Measurements from ENCODE around the gene TIMM13.

TIMM13 gene

GRCh38 chr19:2410023-2410422 lies 17.4 kb downstream of the TIMM13 start:
- Histone ChIP-seq H4K20me1 (ENCODE audit: control insufficient read depth, insufficient read depth, low read depth, low read length) (no peaks in the 10 kb centered on the region), H3K27me3 (ENCODE audit: control insufficient read depth, low read length) (peaks cover 2% of the 10 kb centered on the region; the same call in 1 of the 2 replicates), H3K36me3 (ENCODE audit: control insufficient read depth, low read length) (no peaks in the 10 kb centered on the region), H3F3A (ENCODE audit: control insufficient read depth, insufficient read depth) (0 out of 2 replicates have a peak, but pooled peaks cover 5% of the 10 kb centered on the region), H3K27ac (ENCODE audit: low read depth, low read length) (no peak overlapping the region), H3K4me3 (ENCODE audit: low read length) (no peak overlapping the region), H3K4me2 (ENCODE audit: low read length) (no peak overlapping the region), H3K4me1 (ENCODE audit: control insufficient read depth, low read length) (no peaks in the 10 kb centered on the region), H3K9me3 (ENCODE audit: control insufficient read depth, insufficient read depth, low read length) (no peaks in the 10 kb centered on the region), H3K79me2 (ENCODE audit: control insufficient read depth, low read length) (no peaks in the 10 kb centered on the region), H3K9me2 (replicated peaks; ENCODE audit: control insufficient read depth, low read length) (no peaks in the 10 kb centered on the region)
- TF ChIP-seq CTCF (IDR thresholded peaks at IDR 0.05; ENCODE audit: low read depth, low read length, poor library complexity, severe bottlenecking) (no peak), EZH2phosphoT487 (IDR thresholded peaks at IDR 0.05; ENCODE audit: borderline replicate concordance, low read length) (no peak)

GRCh38 chr19:2409352-2409912 lies 18.0 kb downstream of the TIMM13 start:
- Histone ChIP-seq H3F3A (ENCODE audit: control insufficient read depth, insufficient read depth) (0 out of 2 replicates have a peak, but pooled peaks cover 5% of the 10 kb centered on the region), H3K9me3 (ENCODE audit: control insufficient read depth, insufficient read depth, low read length) (no peaks in the 10 kb centered on the region), H3K4me2 (ENCODE audit: low read length) (no peak overlapping the region), H3K79me2 (ENCODE audit: control insufficient read depth, low read length) (no peaks in the 10 kb centered on the region), H3K27ac (ENCODE audit: low read depth, low read length) (no peak overlapping the region), H3K27me3 (ENCODE audit: control insufficient read depth, low read length) (peaks cover 2% of the 10 kb centered on the region; the same call in 1 of the 2 replicates), H4K20me1 (ENCODE audit: control insufficient read depth, insufficient read depth, low read depth, low read length) (no peaks in the 10 kb centered on the region), H3K9me2 (replicated peaks; ENCODE audit: control insufficient read depth, low read length) (no peaks in the 10 kb centered on the region), H3K36me3 (ENCODE audit: control insufficient read depth, low read length) (no peaks in the 10 kb centered on the region), H3K4me3 (ENCODE audit: low read length) (no peak overlapping the region), H3K4me1 (ENCODE audit: control insufficient read depth, low read length) (no peaks in the 10 kb centered on the region)
- TF ChIP-seq CTCF (IDR thresholded peaks at IDR 0.05; ENCODE audit: low read depth, low read length, poor library complexity, severe bottlenecking) (no peak), EZH2phosphoT487 (IDR thresholded peaks at IDR 0.05; ENCODE audit: borderline replicate concordance, low read length) (no peak)

GRCh38 chr19:2408247-2408646 lies 19.1 kb downstream of the TIMM13 start:
- Histone ChIP-seq H4K20me1 (ENCODE audit: control insufficient read depth, insufficient read depth, low read depth, low read length) (no peaks in the 10 kb centered on the region), H3K9me2 (replicated peaks; ENCODE audit: control insufficient read depth, low read length) (no peaks in the 10 kb centered on the region), H3K4me3 (ENCODE audit: low read length) (no peak overlapping the region), H3K27me3 (ENCODE audit: control insufficient read depth, low read length) (peaks cover 2% of the 10 kb centered on the region; the same call in 1 of the 2 replicates), H3K27ac (ENCODE audit: low read depth, low read length) (no peak overlapping the region), H3K79me2 (ENCODE audit: control insufficient read depth, low read length) (no peaks in the 10 kb centered on the region), H3K9me3 (ENCODE audit: control insufficient read depth, insufficient read depth, low read length) (no peaks in the 10 kb centered on the region), H3K4me2 (ENCODE audit: low read length) (no peak overlapping the region), H3K4me1 (ENCODE audit: control insufficient read depth, low read length) (no peaks in the 10 kb centered on the region), H3K36me3 (ENCODE audit: control insufficient read depth, low read length) (no peaks in the 10 kb centered on the region), H3F3A (ENCODE audit: control insufficient read depth, insufficient read depth) (0 out of 2 replicates have a peak, but pooled peaks cover 5% of the 10 kb centered on the region)
- no peak for TF ChIP-seq CTCF (IDR thresholded peaks at IDR 0.05; ENCODE audit: low read depth, low read length, poor library complexity, severe bottlenecking)
- no peak for TF ChIP-seq EZH2phosphoT487 (IDR thresholded peaks at IDR 0.05; ENCODE audit: borderline replicate concordance, low read length)

All from DOHH2 (cell line).